ENCODE measurements around the gene RNF2.
A peak's percentile ranks its signal among the peaks of the same experiment; 100 is the strongest.
"Not testable (repeated sequence)": the region's sequence is repeated elsewhere in the genome, so short reads cannot be mapped to it uniquely, and the experiment has no call there.

Gene RNF2

DNA sequence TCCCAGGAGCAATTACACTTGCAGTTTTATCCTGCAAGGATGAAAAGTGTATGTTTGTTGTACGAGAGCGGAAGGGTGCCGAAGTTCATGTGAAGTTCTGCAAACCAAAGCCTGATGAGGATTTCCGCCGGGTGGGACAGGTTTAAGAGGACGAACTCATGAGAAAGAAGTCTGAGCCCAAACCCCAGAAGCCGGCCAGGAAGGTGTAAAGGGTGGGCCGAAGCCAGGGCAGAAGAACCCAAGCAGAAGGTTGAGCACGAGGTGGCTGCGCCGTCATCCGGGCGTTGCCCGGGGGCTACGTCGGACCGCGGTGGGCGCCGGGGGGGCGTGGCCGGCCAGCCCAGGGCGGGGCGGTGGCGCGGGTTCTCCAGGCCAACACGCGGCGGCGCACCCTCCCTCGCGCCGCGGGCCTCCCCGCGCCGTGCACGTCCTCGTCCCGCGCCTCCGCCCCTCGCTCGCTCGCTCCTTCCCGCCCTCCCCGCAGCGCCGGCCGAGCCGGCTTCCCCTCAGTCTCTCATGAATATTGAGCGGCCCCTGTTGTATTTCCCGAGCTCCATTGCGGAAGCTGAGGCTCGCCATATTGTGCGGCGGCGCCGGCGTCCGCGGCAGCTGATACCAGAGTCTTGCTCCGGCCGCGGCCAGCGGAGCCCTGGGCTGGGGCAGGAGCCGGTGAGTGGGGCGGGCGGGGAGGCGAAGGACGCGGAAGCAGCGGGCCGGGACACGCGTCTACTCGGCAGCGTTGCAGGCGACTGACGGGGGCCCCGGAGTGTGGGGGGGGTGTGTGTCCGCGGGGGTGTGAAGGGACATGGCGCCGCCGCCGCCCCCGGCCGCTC, at the start of gene RNF2:
RNF2 (plus strand) TSS at position 578 of the 833 bp plus-strand sequence. CDS start 41,996 bp downstream, outside the sequence.
- DNase-seq (ENCODE audit: low read depth), result peak; percentile 77

DNA sequence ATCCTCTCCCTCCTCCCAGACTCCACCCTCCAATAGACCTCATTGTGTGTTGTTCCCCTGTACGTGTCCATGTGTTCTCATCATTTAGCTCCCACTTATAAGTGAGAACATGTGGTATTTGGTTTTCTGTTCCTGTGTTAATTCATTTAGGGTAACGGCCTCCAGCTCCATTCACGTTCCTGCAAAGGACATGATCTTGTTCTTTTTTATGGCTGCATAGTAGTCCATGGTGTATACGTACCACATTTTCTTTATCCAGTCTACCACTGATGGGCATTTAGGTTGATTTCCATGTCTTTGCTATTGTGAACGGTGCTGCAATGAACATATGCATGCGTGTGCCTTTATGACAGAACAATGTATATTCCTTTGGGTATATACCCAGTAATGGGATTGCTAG, 45.4 kb upstream of the RNF2 start:
- not testable (repeated sequence) for DNase-seq (ENCODE audit: low read depth)

DNA sequence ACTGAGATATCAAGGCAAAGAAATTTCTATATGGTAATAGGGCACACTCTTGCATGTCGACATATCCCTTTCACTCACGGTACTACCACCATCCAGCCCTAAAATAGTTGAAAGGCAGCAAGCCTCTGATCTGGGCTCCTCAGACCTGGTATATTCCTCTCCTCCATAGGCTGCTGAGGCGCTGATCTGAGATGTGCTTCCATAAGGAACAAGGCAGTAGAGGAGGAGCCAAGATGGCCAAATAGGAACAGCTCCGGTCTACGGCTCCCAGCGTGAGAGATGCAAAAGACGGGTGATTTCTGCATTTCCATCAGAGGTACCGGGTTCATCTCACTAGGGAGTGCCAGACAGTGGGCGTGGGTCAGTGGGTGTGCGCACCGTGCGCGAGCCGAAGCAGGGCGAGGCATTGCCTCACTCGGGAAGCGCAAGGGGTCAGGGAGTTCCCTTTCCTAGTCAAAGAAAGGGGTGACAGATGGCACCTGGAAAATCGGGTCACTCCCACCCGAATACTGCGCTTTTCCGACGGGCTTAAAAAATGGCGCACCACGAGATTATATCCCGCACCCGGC, 44.0 kb upstream of the RNF2 start:
- DNase-seq (ENCODE audit: low read depth), result not testable (repeated sequence)

DNA sequence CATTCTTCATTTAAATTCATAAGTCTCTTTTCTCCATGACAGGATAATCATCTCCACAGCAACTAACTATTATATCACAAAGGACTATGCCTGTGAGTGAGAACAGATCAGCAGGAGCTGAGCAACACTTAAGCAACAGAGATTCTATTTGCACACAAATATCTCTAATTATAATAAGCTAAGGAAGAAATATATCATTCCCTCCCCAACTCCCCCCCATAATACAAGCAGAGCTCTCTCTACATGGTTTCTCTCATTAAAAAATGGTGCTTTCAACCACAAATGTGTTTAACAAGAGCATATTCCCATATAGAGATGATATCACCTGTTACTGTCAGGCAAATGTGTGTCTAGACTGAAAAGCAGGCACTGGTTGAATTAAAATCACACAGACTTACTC, 36.5 kb upstream of the RNF2 start:
- DNase-seq (ENCODE audit: low read depth), result no peak

DNA sequence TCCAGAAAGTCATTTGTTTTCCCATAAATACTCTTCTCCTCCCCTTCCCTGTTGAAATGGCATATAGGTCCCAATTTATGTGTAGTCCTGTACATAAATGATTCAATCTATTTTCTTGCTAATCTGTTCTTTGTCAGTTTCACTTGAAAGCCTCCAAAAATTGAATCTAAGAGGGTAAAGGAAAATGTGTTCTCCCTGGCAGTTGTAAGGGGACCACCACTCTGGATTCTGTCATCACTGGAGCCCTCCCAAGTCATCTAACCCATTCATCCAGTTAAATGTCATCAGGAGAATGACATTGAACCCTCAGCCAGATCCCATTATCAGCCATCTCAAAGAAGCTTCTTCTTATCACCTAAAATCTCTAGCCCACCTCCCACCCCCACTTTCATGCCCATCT, 35.0 kb upstream of the RNF2 start:
- no peak for DNase-seq (ENCODE audit: low read depth)

DNA sequence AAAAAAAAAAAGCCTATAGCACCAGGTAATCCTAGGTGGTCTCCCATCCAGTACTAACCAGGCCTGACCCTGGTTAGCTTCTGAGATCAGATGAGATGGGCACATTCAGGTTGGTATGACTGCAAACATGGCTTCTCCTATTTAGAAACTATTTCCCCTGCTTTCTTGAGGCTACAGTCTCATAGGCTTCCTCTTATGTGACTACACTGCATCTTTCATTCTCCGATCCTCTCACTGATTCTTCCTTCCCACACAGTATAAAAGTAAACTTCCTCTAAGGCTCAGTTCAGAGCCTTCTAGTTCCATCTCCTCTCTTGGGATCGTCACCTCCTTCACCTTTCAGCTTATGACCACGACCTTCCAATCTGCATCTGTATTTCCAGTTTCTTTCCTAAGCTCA, 30.4 kb upstream of the RNF2 start:
- DNase-seq (ENCODE audit: low read depth), result no peak

DNA sequence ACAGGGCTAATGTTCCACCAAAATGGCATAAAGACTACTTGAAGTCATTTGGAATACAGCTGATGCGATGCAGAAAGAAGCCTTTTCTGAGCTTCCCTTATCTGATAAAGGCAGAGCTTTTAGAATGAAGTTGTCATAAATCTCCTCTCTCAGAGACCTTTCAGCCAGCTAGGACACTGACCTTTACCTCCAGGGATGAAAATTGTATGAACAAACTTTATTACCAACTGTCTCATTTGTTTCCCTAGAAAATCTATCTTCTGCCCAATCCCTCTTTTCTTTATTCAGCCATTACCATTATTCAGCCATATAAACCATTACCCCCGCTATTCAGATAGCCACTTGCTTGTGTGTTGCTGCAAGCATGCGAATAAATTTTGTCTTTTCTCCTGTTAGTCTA, 29.7 kb upstream of the RNF2 start:
- DNase-seq (ENCODE audit: low read depth), result no peak

DNA sequence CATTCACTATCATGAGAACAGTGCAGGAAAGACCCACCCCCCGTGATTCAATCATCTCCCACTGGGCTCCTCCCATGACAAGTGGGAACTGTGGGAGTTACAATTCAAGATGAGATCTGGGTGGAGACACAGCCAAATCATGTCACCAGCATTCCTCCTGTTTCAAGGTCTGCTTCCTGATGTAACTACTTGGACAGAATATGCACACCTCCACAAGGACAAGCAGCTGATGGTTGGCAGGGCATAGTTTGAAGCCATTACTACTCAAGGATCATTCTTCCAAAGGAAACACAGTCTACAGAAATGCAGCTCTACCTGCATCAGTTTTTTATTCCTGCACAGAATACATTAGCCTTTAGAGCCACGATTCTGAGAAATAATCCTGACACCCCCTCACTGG, 28.5 kb upstream of the RNF2 start:
- DNase-seq (ENCODE audit: low read depth), result no peak

DNA sequence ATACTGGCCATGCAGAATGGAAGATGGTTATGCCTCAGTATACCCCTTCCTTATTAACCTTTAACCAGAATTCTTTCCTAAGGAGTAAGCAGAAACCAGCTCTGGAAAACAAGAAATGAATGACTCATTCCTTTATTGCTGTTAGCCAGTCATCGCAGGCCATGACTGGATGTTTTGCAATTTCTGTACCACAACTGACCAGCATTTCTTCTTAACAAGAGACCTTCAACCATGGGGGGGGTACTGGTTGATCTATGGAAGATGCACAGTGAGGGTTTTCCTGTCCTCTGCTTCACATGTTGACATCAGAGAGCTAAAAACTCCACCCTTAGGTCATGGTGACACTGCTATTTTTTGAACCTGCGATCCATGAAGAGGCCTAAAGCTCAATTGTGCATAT, 28.0 kb upstream of the RNF2 start:
- DNase-seq (ENCODE audit: low read depth), result no peak

DNA sequence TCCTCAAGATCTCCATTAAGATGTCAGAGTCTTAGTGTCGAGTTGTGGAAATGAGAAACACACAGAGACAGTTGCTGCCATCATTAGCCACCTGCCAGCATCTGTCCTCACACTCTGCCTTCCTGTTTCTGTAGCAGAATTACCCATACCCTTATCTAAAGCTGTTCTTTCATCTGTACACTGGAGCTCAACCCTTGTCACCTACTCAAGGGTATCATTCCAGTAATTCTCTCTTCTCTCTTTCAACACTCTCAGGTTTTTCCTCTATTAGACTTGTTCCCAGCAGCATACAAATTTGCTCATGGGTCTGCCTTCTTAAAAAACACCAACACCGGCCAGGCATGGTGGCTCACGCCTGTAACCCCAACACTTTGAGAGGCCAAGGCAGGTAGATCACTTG, 27.4 kb upstream of the RNF2 start:
- DNase-seq (ENCODE audit: low read depth), result no peak

DNA sequence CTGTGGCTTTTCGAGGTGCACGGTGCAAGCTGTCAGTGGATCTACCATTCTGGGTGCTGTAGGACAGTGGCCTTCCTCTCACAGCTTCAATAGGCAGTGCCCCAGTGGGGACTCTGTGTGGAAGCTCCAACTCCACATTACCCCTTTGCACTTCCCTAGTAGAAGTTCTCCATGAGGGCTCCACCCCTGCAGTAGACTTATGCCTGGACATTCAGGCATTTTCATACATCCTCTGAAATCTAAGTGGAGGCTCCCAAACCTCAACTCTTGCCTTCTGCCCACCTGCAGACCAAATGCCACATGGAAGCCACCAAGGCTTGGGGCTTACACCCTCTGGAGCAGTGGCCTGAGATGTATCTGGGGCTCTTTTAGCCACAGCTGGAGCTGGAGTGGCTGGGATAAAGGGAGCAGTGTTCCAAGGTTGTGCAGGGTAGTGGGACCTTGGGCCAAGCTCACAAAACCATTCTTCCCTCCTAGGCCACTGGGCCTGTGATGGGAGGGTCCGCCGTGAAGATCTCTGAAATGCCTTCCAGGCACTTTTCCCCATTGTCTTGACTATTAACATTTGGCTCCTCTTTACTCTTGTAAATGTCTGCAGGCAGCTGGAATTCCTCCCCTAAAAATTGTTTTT, 18.0 kb upstream of the RNF2 start:
- DNase-seq (ENCODE audit: low read depth), result no peak

DNA sequence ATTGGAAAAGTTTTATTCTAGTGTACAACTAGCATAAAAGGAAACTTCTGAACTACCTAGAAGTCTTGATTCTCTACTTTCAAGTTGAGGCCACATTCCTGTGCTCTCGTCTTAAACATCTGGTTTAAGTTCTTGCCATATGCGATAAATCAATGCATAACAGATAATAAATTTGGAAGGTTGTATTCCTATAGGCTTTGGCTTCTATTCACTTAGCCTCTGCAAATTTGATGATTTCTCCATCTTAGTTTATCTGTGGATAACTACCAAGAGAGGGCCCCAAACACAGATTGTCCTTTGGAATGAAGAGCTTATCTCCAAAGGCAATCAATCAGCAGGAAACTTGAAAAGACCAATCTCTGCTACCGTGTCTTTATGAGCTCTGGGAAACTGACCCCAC, 11.7 kb upstream of the RNF2 start:
- DNase-seq (ENCODE audit: low read depth), result no peak

DNA sequence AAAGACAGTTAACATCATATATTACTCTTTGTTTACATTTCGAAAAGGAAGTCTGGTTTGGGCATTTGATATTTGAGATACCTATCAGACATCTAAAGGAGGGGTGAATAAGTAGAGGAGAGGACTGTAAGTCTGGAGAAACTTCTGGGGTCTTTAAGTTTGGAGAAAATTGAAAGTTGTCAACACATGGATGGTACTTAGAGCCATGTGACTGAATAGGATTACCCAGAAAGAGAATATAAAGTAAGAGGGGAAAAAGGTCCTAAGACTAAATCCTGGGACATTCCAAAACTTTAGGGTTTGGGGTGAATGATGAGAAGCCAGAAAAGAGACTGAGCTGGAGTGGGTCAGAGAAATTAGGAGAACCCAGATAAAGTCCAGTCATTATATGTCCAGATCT, 10.1 kb upstream of the RNF2 start:
- no peak for DNase-seq (ENCODE audit: low read depth)

DNA sequence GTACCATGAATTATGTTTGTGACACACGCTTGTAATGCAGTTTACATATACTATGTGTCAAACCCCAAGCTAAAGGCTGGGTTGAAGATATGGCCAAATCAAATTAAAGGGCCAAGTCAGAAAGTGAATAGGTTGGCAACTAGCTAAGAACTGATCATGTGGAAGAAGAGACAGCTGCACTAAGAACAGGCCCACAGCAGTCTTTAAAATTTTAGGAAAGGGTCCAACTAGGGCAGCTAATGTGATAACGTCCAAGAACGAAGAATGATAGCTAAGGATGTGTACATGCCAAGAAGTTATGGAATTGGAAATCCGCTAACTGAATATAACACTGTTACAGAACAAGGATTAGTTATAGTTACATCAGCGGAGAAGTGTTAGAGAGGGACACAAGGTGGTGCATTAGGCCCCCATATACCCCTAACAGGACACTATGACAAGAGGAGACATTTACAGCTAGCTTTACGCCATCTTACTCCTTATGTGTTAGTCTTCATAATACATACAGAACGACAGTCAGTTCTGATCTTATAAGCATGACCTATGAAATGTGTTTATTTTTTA, 6.5 kb upstream of the RNF2 start:
- DNase-seq (ENCODE audit: low read depth), result no peak

DNA sequence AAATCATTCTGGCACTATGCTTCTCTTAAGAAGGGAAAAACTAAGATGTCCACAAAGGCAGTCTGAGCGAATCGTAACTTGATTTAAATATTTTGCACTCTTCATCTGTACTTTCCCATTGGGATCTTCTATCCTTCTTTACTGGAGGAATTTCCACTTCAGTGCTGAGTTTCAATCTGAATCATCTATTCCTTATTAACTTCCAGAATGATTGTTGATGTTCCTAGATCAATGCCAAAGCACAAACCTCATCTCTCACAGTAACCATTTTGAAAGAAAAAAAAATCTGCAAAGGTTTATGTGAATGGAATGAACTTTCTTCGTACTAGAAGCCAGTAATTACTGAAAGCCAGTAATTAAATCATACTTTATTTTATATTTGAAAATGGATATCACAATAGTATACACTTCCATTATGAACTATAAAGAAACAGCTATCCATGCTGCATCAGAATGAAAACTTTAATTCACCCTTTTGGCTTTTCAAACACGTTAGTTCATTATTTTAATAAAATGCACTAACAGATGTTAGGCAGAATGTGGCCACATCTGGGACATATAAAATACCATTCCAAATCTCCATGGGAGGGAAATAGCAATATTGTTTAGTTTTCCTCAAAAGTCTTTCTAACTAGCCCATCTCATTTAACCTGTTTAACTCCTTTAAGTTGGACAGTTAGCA, 5.5 kb upstream of the RNF2 start:
- no peak for DNase-seq (ENCODE audit: low read depth)

DNA sequence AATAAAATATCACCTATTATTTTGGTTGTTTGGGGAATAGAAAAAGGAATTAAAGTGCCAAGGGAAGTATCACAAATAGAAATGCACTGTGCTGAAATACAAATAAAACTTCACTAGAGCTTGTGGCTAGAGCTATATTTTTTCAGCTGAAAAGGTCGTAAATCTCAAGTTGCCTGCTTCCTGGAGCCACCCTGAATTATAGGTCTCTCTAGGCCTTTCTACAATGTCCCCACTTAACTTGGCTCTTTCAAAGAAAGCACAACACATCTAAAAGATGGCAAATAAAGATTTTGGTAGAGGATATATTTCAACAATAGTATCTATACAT, 5.0 kb upstream of the RNF2 start:
- DNase-seq (ENCODE audit: low read depth), result no peak

DNA sequence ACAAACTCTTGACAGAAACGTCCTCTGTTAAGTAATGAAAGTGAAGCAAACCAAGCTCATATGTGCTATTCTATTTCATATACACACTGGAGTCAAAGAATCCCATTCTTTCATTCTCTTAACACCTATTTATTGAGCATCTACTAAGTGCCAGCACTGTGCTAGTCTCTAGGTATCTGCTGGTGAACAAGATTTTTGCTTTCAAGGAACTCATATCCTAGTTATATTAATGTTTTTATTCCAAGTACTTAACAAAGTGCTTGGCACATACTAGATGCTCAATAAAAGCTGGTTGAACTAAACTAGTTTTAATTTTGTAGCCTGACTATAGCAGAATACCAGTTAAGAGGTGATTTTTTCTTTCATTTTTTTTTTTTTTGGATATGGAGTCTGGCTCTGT, 3.6 kb upstream of the RNF2 start:
- no peak for DNase-seq (ENCODE audit: low read depth)

DNA sequence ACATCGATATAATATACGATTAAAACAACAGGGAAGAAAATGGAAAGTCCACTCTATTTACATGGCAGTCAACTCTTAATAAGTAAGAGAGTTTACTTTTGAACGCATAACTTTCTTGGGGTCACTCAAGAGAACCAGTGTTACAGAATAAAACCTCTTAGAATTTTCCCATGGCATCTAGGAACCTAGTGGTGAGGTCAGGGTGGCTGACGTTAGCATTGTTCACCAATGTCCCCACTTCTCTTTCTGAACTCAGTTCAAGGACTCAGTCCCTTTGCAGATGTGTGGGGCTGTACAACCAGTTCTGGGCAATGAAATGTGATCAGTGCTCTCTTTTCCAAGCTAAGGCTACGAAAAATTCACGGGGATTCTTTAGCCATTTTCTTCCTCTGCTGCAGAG, 2.6 kb upstream of the RNF2 start:
- DNase-seq (ENCODE audit: low read depth), result no peak

DNA sequence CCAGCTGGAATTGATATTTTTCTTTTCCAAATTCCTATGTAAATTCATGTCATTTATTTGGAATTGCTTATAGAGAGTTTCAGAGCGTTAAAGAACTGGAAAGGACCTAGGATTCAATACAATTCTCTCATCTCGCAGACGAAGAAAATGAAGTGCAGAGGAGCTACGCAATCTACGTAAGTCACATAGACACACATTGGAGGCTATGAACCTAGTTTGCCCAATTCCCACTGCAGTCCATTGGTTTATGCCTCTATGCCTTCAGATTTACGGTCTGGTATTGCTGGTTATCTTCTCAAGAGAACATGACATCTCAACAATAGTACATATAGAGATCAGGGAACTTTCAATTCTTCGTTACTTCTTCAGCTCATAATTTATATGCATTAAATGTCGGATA, 971 bp upstream of the RNF2 start:
- DNase-seq (ENCODE audit: low read depth), result no peak

DNA sequence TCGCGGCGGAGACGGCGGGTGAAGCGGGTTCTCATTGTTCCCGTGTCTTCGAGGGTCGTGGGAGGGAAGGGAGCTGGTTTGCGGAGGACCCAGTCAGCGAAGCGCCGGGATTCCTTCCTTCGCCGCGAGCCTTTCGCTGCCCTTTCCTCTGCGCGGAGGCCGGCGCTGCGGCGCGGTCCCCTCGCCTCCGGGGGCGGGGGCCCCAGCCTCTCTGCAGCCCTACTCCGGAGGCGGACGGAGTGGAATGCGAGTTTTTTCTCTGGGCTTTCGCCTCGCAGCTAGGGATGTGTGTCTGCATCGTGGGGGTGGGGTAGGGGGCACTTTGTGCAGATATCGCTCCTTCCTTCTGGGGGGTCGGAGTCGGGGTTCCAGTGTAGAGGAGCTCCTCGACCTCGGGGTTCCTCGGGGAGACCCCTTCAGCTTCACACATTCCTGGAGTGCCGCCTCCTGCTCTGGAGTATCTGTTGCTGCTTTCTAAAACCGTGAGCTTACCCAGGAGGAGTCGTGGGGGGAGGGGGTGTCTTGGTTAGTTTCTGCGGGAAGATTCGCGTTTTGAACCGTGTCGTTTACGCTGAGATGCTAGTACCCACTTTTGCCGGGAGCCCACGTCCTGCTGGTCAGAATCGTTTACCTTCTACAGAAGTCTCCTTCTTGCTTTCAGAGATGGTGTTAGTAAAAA, 595 bp downstream of the RNF2 start:
- no peak for DNase-seq (ENCODE audit: low read depth)

DNA sequence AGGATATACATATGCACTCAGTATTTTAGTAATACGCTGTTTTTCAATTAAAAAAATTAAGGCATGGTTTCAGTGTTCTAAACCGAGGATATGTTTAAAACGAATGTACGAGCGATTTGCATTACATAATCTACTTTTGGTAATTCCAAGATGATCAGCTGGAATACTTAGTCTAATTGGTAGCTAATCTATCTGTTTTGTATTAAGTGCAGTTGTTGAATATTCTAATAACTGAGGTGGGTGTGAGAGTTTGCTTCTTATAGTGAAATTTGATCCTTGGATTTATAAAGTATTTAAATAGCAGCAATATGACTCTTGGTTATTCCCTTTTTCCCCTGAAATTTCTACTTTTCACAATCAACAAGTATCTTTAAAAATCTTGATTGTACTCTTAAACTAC, 1.3 kb downstream of the RNF2 start:
- DNase-seq (ENCODE audit: low read depth), result no peak

DNA sequence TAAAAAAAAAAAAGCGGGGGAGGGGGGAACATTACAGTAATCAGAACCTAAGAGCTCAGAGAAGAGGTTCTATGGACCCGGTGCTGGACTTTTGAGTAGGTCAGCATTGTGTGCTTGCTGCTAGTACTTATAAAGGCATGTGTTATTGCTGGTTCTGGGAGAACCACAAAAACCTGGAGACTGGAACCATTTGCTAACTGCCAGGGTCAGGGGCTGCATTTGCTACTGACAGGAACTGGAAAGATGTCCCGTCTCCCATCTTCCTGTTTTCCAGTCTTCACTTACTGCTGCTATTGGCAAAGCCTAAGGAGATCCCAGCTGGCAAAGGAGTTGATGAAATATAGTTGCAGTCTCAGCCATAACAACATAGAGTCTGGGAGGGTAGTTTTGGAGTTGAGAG, 4.3 kb downstream of the RNF2 start:
- DNase-seq (ENCODE audit: low read depth), result no peak
